Endothelial cell of umbilical vein (primary cell): Measurements from ENCODE around the gene GRAMD1A.

Experiments used
- FOS ChIP-seq: IDR thresholded peaks from 2 replicates; pipeline ENCODE4 v1.6.1; 2011; ENCODE audit warnings: mild to moderate bottlenecking, low read length, moderate library complexity, borderline replicate concordance; ENCODE audit not compliant: insufficient read depth
- POLR2A ChIP-seq: IDR thresholded peaks from 2 replicates; pipeline ENCODE4 v1.6.1; 2012; ENCODE audit warnings: low read depth, mild to moderate bottlenecking, control low read depth, low read length
- POLR2AphosphoS5 ChIP-seq: IDR thresholded peaks from 2 replicates; pipeline ENCODE4 v1.6.1; 2012; ENCODE audit warnings: low read depth, mild to moderate bottlenecking, control low read depth, low read length, moderate library complexity; ENCODE audit not compliant: insufficient read depth
- TF ChIP-seq, protein P1 (sequence below), 2 donors: IDR thresholded peaks; 1 replicate in 1 of 2; 2 replicates in 1 of 2; pipeline ENCODE4 v1.5.1; 2011; ENCODE audit warnings: low read length in 2 of 2, mild to moderate bottlenecking in 2 of 2, moderate library complexity in 2 of 2, control low read depth in 1 of 2, inconsistent platforms in 1 of 2, low read depth in 1 of 2; ENCODE audit not compliant: insufficient read depth in 1 of 2; ENCODE audit errors: extremely low read depth in 1 of 2
- TF ChIP-seq, protein P2 (sequence below): IDR thresholded peaks from 2 replicates; pipeline ENCODE4 v1.6.1; 2011; ENCODE audit not compliant: insufficient read depth, insufficient read length

DNA sequence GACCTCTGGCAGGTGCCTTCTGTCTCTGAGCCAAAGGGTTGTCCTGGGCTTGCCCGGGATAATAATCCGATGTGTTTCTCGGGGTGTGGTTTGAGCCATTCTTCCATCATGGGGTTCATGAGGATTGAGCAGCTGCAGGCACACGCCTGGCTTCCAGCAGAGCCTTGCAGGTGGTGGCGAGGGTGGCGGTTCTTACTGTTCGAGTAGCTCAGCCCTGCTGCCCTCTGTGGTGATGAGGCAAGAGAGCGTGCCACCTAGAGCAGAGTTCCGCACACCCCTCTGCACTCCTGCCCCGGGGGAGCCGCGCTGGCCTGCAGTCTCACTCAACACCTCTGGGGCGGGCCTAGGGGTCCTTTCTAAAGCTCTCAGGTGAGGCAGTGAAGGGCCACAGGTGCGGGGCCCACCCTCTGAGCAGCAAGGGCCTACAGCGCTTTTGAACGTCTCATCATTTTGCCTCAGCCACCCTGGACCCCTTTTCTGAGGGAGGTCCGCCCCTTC, 33.9 kb downstream of the GRAMD1A start:
- TF ChIP-seq, protein P1, sequence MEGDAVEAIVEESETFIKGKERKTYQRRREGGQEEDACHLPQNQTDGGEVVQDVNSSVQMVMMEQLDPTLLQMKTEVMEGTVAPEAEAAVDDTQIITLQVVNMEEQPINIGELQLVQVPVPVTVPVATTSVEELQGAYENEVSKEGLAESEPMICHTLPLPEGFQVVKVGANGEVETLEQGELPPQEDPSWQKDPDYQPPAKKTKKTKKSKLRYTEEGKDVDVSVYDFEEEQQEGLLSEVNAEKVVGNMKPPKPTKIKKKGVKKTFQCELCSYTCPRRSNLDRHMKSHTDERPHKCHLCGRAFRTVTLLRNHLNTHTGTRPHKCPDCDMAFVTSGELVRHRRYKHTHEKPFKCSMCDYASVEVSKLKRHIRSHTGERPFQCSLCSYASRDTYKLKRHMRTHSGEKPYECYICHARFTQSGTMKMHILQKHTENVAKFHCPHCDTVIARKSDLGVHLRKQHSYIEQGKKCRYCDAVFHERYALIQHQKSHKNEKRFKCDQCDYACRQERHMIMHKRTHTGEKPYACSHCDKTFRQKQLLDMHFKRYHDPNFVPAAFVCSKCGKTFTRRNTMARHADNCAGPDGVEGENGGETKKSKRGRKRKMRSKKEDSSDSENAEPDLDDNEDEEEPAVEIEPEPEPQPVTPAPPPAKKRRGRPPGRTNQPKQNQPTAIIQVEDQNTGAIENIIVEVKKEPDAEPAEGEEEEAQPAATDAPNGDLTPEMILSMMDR (IDR thresholded peaks at IDR 0.05; ENCODE audit: extremely low read depth in 1 of 2, insufficient read depth in 1 of 2, low read depth in 1 of 2, low read length in 2 of 2), result no peak
- TF ChIP-seq POLR2AphosphoS5 (no peak), FOS (no peak), POLR2A (no peak)
- TF ChIP-seq, protein P2, sequence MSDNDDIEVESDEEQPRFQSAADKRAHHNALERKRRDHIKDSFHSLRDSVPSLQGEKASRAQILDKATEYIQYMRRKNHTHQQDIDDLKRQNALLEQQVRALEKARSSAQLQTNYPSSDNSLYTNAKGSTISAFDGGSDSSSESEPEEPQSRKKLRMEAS, result no peak
